K562 (cell line): ENCODE data around the gene ATP6V1F. TPM values are rescaled to one million over a fixed set of nuclear protein-coding genes. Genes with fewer than 3 reads are reported as not detected.

Source experiments
- ATF3 ChIP-seq, 2 experiments: fragments of 450-650 bp in 1 of 2; sonication (generic) in 1 of 2; formaldehyde crosslinking in 1 of 2; IDR thresholded peaks in 1 of 2; conservative IDR thresholded peaks in 1 of 2; 2 replicates each; pipeline versions ENCODE4 v1.6.1 to v1.8.1; 2016 to 2023; ENCODE audit warnings: mild to moderate bottlenecking in 2 of 2, moderate library complexity in 2 of 2, inconsistent platforms in 1 of 2, missing genetic modification reagents in 1 of 2
- BRF2 ChIP-seq: IDR thresholded peaks from 3 replicates; pipeline ENCODE4 v1.6.1; 2011; ENCODE audit warnings: borderline replicate concordance, mild to moderate bottlenecking; ENCODE audit not compliant: insufficient read length, insufficient read depth
- CBX3 ChIP-seq, 2 experiments: IDR thresholded peaks; 1 replicate in 1 of 2; 2 replicates in 1 of 2; pipeline ENCODE4 v1.6.1; 2012; ENCODE audit warnings: inconsistent platforms in 2 of 2, low read length in 2 of 2, borderline replicate concordance in 1 of 2, control low read depth in 1 of 2
- CHD4 ChIP-seq: fragments of 200-600 bp; sonication (generic); IDR thresholded peaks from 3 replicates; pipeline ENCODE4 v1.6.1; 2012; ENCODE audit warnings: low read depth, mild to moderate bottlenecking, mixed read lengths, low read length, inconsistent platforms; ENCODE audit not compliant: insufficient read depth, insufficient replicate concordance, poor library complexity, severe bottlenecking
- DNMT1 ChIP-seq: fragments of 450-650 bp; IDR thresholded peaks from 2 replicates; pipeline ENCODE4 v1.6.1; 2016; ENCODE audit warnings: antibody characterized with exemption, mild to moderate bottlenecking
- EHMT2 ChIP-seq: fragments of 450-650 bp; IDR thresholded peaks from 2 replicates; pipeline ENCODE4 v1.6.1; 2018; ENCODE audit warnings: antibody characterized with exemption
- EP300 ChIP-seq: IDR thresholded peaks from 2 replicates; pipeline ENCODE4 v1.6.1; 2012; ENCODE audit warnings: low read length, improper control_type of control experiment
- GTF2B ChIP-seq: IDR thresholded peaks from 2 replicates; pipeline ENCODE4 v1.6.1; 2011; ENCODE audit not compliant: insufficient read length; ENCODE audit errors: extremely low read depth
- MEF2A ChIP-seq: IDR thresholded peaks from 2 replicates; pipeline ENCODE4 v1.6.1; 2011; ENCODE audit warnings: low read depth, mild to moderate bottlenecking, low read length, moderate library complexity; ENCODE audit not compliant: control insufficient read depth
- PKNOX1 ChIP-seq: fragments of 450-650 bp; IDR thresholded peaks from 2 replicates; pipeline ENCODE4 v1.6.1; 2016
- RBM39 ChIP-seq: fragments of 200-400 bp; formaldehyde crosslinking; optimal IDR thresholded peaks from 2 replicates; pipeline ENCODE3; 2018; ENCODE audit warnings: low read depth, low read length
- RHOXF2B ChIP-seq: fragments of 250-450 bp; sonication (Bioruptor Pico); conservative IDR thresholded peaks from 2 replicates; pipeline ENCODE4 v1.5.1; 2021
- SIRT6 ChIP-seq: IDR thresholded peaks from one replicate; pipeline ENCODE4 v1.6.1; 2012; ENCODE audit warnings: low read depth, mild to moderate bottlenecking, control low read depth, inconsistent platforms, low read length, moderate library complexity
- TSHZ1 ChIP-seq: fragments of 250-450 bp; sonication (Bioruptor Pico); IDR thresholded peaks from 2 replicates; pipeline ENCODE4 v1.4.0; 2020; ENCODE audit warnings: mild to moderate bottlenecking, moderate library complexity
- ZNF23 ChIP-seq: fragments of 250-450 bp; sonication (Bioruptor Pico); IDR thresholded peaks from 2 replicates; pipeline ENCODE4 v1.4.0; 2020; ENCODE audit warnings: mild to moderate bottlenecking
- ZNF699 ChIP-seq: fragments of 250-450 bp; sonication (Bioruptor Pico); IDR thresholded peaks from 2 replicates; pipeline ENCODE4 v1.8.0; 2021; ENCODE audit warnings: mild to moderate bottlenecking, moderate library complexity; ENCODE audit not compliant: insufficient replicate concordance
- ZNF764 ChIP-seq: fragments of 250-450 bp; sonication (Bioruptor Pico); IDR thresholded peaks from 2 replicates; pipeline ENCODE4 v1.4.0; 2020; ENCODE audit warnings: low read depth, mild to moderate bottlenecking, moderate library complexity
- polyA plus RNA-seq, 8 experiments: library from polyadenylated mRNA; depleted of rRNA in 4 of 8; stranded (reverse) in 5 of 8; unstranded in 3 of 8; fragments of >200 nt; fragmentation: Nextera tagmentation in 2 of 8; fragmentation: Illumina TruSeq in 1 of 8; extraction: Ambion mirVana in 2 of 8; extraction: Trizol in 1 of 8; gene quantifications; 2 replicates each; pipeline versions ENCODE4 v1.2.1 to v1.2.3, GENCODE V29; 2011 to 2014; ENCODE audit warnings: inconsistent platforms in 1 of 8, missing spikeins in 1 of 8
- total RNA-seq, 7 experiments: library from RNA; depleted of rRNA in 6 of 7; stranded (reverse); fragments of >200 nt in 6 of 7; fragmentation: Illumina TruSeq in 2 of 7; extraction: Trizol in 2 of 7; gene quantifications; 2 replicates each; pipeline versions ENCODE4 v1.2.1 to v1.2.3, GENCODE V29; 2011 to 2021; ENCODE audit warnings: low replicate concordance in 1 of 7

The ATP6V1F gene
- total and polyA plus RNA-seq, 9 of the 15 experiments (the other 6 are each of a cell fraction or from before 2014, with no cell fraction given), result 206 to 1,123 (median 542) TPM

- TF ChIP-seq ATF3 (IDR thresholded peaks at IDR 0.05) (no peak), ATF3 (CRISPR knock-in tag; conservative IDR thresholded peaks at IDR 0.05) (0 out of 2 replicates have a peak, but pooled peaks have one; percentile 14), SIRT6 (no peak), CHD4 (no peak), CBX3 (IDR thresholded peaks at IDR 0.05; ENCODE audit: borderline replicate concordance in 1 of 2, low read length in 2 of 2) (peak in 1 of 2 experiments; percentile 100; a peak in 2 of 3 replicates), EHMT2 (no peak), ZNF699 (CRISPR knock-in tag) (no peak), BRF2 (no peak), PKNOX1 (no peak), GTF2B (no peak), EP300 (no peak), RBM39 (peak; percentile 51), TSHZ1 (no peak), ZNF764 (CRISPR knock-in tag) (no peak), MEF2A (no peak; the same call in 1 of the 2 replicates), ZNF23 (CRISPR knock-in tag) (no peak), RHOXF2B (no peak; the same call in 1 of the 2 replicates), DNMT1 (no peak)
These were observed 21.2 kb downstream of the ATP6V1F start (continued) for GRCh38 chr7:128883622-128884448.
